ENCODE data around the gene FGGY.
"Not testable (repeated sequence)": the region's sequence is repeated elsewhere in the genome, so short reads cannot be mapped to it uniquely, and the experiment has no call there.

FGGY gene

GRCh38 chr1:59556802-59557548 is 260.1 kb downstream of the FGGY start:
- no peak for DNase-seq

DNA sequence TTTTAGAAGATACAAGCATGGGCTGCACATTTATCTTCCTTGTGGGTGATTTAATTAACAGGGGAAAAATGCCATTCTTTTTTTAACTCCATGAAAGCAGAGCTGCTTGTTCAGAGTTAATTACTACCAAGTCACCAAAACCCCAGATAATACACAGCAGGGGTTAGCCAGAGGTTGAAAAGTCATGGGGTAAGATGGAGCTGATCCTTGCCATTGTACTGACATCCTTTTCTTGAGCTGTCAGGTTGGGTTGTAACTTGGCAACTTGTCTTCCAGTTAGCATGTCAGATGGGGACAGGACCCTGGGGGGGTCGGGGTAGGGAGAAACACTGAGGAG is 260.6 kb downstream of the FGGY start:
- DNase-seq, result no peak

- not testable (repeated sequence) for DNase-seq
Observed at GRCh38 chr1:59558580-59558979, 261.7 kb downstream of the FGGY start.

DNA sequence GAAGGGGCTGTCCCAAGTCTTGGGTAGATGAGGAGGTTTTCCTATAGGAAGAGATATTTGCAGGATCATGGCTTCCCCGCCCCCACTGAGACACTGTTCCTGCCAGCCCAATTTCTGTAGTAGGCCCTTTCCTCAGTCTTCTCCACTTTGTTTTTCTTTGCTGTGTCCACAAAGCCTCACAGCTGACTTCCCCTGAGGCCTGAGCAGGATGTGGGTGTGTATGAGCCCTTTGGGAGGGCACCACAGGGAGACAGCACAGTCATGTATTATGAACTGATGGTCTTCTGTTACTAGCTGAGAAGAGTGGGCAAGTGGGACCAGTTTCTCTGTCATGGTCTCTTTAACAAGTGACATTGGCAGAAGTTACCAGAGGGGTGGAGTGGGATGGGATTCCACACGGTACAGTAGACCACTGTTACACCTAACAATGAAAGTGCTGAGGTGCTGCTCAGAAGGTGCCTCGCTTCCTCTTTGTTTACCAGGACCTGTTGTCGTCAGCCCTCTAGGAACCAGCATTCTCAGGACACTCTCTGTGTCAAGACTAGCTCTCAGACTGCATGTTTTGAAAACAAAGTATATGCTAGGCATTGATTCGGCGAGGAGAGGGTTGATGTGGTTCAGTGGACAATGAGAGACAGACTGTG is 264.0 kb downstream of the FGGY start:
- DNase-seq, result no peak

DNA sequence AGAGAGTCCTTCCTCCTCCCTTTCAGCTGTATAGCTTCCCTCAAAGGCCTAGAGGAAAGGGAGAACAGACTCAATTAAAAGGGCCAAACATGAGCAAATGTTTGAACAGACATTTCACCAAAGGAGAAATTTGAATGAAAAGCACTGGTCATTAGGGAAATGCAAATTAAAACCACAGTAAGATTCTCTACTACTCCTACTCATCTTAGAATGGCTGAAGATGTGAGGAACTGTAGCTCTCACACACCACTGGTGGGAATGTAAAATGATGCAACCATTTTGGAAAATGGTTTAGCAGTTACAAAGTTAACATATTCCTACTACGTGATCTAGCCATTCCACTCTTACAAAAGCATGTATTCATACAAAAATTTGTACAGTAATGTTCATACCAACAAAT is 264.9 kb downstream of the FGGY start:
- DNase-seq, result no peak

DNA sequence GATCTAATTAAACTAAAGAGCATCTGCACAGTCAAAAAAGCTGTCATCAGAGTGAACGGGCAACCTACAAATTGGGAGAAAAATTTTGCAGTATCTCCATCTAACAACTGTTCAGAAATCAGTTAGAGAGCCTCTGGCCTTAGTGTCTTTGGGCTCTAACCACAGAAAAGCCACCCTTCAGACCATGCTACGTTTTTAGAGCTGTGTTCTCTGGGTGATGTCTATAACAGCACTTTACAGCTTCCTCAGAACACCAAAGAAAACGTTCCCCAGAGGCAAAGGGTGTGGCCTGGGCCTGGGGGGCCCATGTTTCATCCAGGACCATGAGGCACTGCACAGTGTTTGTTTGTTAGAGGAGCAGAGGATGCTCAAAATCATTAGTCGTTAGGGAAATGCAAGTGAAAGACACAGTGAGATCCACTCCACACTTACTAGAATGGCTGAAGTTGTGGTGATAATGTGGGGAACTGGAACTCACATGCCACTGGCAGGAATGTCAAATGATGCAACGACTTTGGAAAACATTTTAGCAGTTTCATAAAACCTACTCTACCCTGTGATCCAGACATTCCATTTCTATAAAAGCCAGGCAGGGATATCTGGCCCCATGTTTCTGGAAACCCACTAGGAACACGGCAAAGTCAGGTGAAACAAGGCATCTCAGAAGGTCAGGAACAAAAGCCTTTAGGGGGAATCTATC is 267.4 kb downstream of the FGGY start:
- DNase-seq, result no peak

DNA sequence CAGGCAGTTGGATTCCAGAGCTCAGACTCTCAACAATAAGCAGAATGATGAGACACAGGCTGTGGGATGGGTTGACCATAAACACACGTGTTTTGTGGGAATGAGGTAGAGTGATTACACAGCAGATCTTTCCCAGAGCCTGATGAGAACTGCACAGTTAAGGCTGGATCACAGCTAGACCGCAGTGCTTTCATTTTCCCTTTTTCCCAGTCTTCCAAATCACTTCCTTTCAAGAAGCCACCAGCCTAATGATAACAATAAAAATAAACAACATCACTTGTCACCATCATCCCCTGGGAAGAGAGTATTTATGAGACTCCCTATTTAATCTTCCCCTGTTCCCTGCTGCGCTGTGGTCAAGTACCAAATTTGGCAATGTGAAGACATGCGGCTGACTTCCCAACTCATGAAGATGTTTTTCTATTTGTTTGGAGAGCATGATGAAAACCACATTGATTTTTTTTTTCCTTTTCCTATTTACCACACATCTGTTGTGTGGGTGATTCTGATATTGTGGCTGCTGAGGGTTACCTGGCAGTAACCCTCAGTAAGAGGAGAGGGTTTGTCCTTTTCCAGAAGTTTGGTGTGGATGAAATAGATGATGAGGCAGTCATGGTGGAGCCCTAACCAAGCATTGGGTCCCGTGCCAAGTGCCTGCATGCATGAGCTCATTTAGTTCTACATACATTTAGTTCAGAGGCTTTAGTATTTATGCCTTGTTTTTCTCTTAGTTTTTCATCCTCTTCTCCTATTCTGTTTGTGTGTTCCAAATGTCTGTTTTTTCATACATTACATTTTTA is 268.9 kb downstream of the FGGY start:
- no peak for DNase-seq

- DNase-seq, result no peak
Observed at GRCh38 chr1:59568158-59568935, 271.5 kb downstream of the FGGY start.

DNA sequence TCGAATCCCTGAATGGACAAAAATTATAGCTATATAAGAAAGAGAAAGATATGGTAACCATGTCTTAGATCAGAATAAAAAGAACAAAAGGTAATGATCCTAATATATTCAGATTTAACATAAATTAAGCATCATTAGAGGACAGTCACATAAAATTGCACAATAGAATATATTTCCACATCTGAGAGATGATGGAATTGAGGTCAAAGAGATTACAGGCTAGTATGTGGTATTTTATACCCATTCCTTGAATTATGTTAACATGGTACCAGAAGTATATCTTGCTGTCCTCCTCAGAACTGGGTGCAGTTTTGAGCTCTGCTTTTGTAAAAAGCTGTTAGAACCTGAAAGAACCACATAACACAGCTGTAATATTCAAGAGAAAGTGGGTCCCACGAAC is 272.3 kb downstream of the FGGY start:
- DNase-seq, result no peak

- peak; percentile 34 for DNase-seq
Observed at GRCh38 chr1:59570524-59570923, 273.6 kb downstream of the FGGY start.

- no peak for DNase-seq
Observed at GRCh38 chr1:59574085-59574484, 277.2 kb downstream of the FGGY start.

GRCh38 chr1:59577774-59578173 is 280.9 kb downstream of the FGGY start:
- DNase-seq, result no peak

- no peak for DNase-seq
Observed at GRCh38 chr1:59579222-59579621, 282.3 kb downstream of the FGGY start.

DNA sequence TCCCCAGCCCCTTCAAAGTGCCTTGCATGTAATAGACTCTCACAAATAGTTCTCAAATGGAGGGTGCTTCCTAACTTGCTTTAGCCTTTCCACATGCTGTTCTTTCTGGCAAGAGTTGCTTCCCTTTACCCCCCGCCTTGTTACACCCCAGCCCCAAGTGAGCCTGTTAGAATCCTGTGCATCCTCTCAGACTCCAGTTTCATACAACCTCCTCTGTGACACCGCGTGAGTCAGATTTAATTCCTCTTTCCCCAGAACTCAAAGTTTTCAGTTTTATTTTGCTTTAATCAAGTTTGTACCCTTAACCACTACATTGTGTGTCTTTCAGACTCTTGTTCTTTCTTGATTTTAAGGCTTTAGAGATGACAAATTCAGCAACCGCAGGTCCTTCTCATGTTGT is 283.4 kb downstream of the FGGY start:
- no peak for DNase-seq

DNA sequence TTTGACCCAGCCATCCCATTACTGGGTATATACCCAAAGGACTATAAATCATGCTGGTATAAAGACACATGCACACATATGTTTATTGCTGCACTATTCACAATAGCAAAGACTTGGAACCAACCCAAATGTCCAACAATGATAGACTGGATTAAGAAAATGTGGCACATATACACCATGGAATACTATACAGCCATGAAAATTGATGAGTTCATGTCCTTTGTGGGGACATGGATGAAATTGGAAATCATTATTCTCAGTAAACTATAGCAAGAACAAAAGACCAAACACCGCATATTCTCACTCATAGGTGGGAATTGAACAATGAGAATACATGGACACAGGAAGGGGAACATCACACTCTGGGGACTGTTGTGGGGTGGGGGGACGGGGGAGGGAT is 295.5 kb downstream of the FGGY start:
- DNase-seq, result not testable (repeated sequence)

GRCh38 chr1:59592924-59593323 is 296.0 kb downstream of the FGGY start:
- DNase-seq, result no peak

GRCh38 chr1:59593798-59594790 is 297.2 kb downstream of the FGGY start:
- DNase-seq, result no peak

DNA sequence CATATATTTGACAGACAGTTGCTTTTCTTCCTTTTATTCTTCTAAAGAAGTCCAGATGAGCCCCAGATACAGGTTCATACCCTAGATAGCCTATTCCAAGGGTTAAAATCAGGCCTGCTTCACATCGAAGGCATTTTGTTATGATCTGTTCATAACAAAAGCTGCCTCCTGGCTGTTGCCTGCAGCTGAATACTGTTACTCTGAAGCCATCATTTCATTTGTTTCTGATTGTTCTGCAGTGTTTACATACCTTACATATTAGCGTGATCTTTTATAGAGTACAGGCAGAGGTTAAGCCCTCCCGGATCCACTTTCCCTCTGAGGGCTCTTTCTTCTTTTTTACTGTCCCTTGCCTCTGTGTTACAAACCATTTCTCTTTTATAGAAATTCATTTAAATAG is 298.9 kb downstream of the FGGY start:
- DNase-seq, result no peak

DNA sequence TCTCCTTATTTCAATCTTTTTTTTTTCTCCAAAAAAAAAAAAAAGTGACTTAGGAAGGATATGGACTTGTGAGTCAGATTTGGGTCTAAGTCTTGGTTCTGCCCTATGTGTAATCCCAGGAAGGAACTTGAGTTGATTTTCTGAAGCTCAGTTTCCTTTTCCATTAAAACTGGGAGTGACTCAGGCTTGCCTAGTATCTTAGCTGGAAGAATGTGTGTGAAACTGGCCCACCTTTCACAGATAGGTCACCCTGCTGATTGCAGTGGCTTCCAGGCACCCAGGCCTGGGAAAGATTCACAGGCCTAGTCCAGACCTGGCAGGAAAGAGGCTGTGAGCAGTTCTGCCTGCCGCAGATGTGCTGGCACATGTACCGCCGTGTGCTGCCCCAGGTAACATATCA is 299.5 kb downstream of the FGGY start:
- no peak for DNase-seq

DNA sequence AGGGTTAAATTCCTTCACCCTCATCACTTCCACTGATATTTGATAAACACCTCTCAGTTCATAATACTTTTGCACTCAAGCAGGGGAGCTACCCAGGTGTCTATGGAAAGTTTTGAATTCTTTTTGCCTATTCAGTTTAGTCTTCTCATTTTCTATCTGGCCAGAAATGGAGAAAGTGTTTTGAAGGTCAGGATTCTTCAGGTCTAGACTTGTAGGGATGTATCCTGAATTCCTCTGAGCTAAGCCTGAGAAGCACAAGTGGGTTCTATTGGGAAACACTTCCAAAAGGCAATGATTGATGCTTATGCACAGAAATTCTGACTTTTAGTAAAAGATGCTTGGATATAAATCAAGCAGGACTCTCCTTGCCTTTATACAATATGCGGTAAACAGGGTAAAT is 300.1 kb downstream of the FGGY start:
- no peak for DNase-seq

GRCh38 chr1:59597420-59598119 is 300.7 kb downstream of the FGGY start:
- DNase-seq, result no peak

Data from CD4-positive, alpha-beta T cell treated with Interleukin-6 for 4 hours (primary cell).